ENCODE data around the gene PHETA1. TPM values are rescaled to one million over a fixed set of nuclear protein-coding genes. Genes with fewer than 3 reads are reported as not detected.
"Not testable (repeated sequence)": the region's sequence is repeated elsewhere in the genome, so short reads cannot be mapped to it uniquely, and the experiment has no call there.

Gene PHETA1
- total and polyA plus RNA-seq, 12 donors = 11.9 to 41.6 (median 18.6) TPM

DNA sequence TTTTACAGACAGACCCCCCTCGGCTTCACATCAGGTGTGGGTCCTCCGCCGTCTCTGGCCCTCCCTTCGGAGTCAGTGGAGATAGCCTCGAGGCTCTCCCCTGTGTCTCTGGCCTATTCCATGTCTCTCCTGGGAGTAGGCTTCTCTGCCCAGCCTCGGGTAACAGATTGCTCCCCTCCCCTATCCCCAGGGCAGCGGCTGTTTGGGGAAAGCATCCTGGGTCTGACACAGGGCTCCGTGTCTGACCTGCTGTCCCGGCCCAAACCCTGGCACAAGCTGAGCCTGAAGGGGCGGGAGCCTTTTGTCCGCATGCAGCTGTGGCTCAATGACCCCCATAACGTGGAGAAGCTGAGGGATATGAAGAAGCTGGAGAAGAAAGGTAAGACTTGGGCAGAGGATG lies 30.8 kb downstream of the PHETA1 start:
- WGBS, 2 donors = 78 to 81% methylated on average over 12 of the region's 12 CpGs

DNA sequence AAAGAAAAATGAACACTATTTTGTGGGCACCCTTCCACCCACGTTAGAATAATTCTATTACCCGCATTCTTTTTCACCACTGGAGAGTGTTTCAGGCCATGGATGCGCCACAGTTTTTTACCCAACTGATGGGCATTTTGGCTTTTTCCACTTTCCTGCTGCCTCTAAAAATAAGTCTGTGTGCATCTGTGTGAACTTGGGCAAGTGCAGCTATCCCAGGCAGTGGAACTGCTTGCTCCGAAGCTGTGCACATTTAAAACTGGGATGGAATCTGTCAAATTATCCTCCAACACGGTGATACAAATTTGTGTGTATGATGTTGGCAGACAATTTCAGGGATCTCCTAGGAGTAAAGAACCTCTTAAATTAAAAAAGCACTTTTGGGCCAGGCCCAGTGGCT lies 31.5 kb downstream of the PHETA1 start:
- Histone ChIP-seq H3K36me3 (no peaks in the 10 kb centered on the region), H3K4me3 (no peak overlapping the region), H3K9me3 (no peaks in the 10 kb centered on the region), H3K27ac (no peak overlapping the region), H3K4me1 (no peaks in the 10 kb centered on the region), H3K27me3 (no peaks in the 10 kb centered on the region)
- ATAC-seq = no peak
- no peak for DNase-seq
- whole genome bisulfite sequencing, 2 donors = 90 to 91% methylated on average over 5 of the region's 5 CpGs
- intact Hi-C loops (cut with DNase I) = no loop called here
- TF ChIP-seq, protein P1, sequence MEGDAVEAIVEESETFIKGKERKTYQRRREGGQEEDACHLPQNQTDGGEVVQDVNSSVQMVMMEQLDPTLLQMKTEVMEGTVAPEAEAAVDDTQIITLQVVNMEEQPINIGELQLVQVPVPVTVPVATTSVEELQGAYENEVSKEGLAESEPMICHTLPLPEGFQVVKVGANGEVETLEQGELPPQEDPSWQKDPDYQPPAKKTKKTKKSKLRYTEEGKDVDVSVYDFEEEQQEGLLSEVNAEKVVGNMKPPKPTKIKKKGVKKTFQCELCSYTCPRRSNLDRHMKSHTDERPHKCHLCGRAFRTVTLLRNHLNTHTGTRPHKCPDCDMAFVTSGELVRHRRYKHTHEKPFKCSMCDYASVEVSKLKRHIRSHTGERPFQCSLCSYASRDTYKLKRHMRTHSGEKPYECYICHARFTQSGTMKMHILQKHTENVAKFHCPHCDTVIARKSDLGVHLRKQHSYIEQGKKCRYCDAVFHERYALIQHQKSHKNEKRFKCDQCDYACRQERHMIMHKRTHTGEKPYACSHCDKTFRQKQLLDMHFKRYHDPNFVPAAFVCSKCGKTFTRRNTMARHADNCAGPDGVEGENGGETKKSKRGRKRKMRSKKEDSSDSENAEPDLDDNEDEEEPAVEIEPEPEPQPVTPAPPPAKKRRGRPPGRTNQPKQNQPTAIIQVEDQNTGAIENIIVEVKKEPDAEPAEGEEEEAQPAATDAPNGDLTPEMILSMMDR (IDR thresholded peaks at IDR 0.05) = no peak

More for the DNA sequence above, 30.8 kb downstream of the PHETA1 start:
- no peaks in the 10 kb centered on the region for H3K4me1 ChIP-seq
- ATAC-seq (no peak), DNase-seq (no peak)
- peaks cover 0 to 3% (median 0%) of the 10 kb centered on the region in 11 donors for H3K9me3 ChIP-seq
- TF ChIP-seq, protein P1 (IDR thresholded peaks at IDR 0.05) = no peak
- H3K27me3 ChIP-seq = no peaks in the 10 kb centered on the region
- no peaks in the 10 kb centered on the region for H3K36me3 ChIP-seq
- no peak overlapping the region for H3K4me3 ChIP-seq
- intact Hi-C loops (cut with DNase I) = no loop called here
- no peak overlapping the region for H3K27ac ChIP-seq

DNA sequence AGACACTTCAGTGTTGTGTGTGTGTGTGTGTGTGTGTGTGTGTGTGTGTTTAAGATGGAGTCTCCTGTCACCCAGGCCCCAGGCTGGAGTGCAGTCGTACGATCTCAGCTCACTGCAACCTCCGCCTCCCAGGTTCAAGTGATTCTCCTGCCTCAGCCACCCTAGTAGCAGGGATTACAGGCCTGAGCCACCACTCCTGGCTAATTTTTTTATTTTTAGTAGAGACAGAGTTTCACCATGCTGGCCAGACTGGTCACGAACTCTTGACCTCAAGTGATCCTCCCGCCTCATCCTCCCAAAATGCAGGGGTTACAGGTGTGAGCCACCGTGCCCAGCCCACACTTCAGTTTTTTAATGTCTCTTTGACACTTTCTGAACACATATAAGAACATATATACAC lies 32.5 kb downstream of the PHETA1 start:
- WGBS, 2 donors = 95% methylated on average over 6 of the region's 6 CpGs
- intact Hi-C loops (cut with DNase I); H3K27ac ChIP-seq; H3K4me3 ChIP-seq; ATAC-seq; H3K9me3 ChIP-seq; H3K4me1 ChIP-seq; H3K27me3 ChIP-seq; H3K36me3 ChIP-seq; DNase-seq: not testable (repeated sequence)

DNA sequence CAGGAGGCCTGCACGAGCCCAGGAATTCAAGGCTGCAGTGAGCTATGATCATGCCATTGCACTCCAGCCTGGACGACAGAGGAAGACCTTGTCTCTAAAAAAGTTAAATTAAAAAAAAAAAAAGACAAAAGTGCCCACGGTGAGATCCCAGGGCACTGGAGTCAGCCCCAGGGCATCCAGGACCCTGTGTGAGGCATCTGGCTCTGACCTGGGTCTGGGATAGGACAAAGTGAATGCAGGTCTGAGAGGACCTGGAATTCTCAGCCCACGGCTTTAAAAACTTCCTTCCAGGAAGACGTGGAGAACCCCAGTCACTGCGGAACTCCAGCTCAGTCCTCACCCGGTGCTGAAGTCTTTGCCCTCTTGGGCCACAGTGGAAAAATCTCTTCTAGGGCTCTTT lies 33.1 kb downstream of the PHETA1 start:
- Histone ChIP-seq H3K27me3 (no peaks in the 10 kb centered on the region), H3K4me3 (no peak overlapping the region), H3K4me1 (no peaks in the 10 kb centered on the region), H3K27ac (no peak overlapping the region), H3K9me3 (no peaks in the 10 kb centered on the region), H3K36me3 (no peaks in the 10 kb centered on the region)
- TF ChIP-seq, protein P1 (IDR thresholded peaks at IDR 0.05) = no peak
- DNase-seq (no peak), ATAC-seq (no peak)
- 53 to 74% methylated on average over 7 of the region's 7 CpGs for WGBS, 2 donors
- intact Hi-C loops (cut with DNase I) = no loop called here

DNA sequence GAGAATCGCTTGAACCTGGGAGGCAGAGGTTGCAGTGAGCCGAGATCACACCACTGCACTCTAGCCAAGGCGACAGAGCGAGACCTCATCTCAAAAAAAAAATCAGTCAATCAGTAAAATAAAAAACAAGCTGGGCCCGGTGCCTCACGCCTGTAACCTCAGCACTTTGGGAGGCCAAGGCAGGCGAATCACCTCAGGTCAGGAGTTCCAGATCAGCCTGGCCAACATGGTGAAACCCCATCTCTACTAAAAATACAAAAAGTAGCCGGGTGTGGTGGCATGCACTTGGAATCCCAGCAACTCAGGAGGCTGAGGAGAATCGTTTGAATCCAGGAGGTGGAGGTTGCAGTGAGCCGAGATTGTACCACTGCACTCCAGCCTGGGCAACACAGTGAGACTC lies 33.6 kb downstream of the PHETA1 start:
- ATAC-seq; H3K4me3 ChIP-seq; H3K9me3 ChIP-seq; H3K27ac ChIP-seq; H3K4me1 ChIP-seq; H3K36me3 ChIP-seq; DNase-seq; H3K27me3 ChIP-seq; intact Hi-C loops (cut with DNase I): not testable (repeated sequence)
- 92 to 93% methylated on average over 10 of the region's 10 CpGs for WGBS, 2 donors

Measured in heart right ventricle (tissue), 16 donors.